Heart left ventricle (tissue), 13 donors: ENCODE measurements around the gene ETDA.
"Not testable (repeated sequence)": the region's sequence is repeated elsewhere in the genome, so short reads cannot be mapped to it uniquely, and the experiment has no call there.

ENCODE experiments used
- POLR2A ChIP-seq, 2 donors: fragments of 450-650 bp; IDR thresholded peaks; one replicate each; pipeline ENCODE4 v1.6.1; 2017; ENCODE audit warnings: antibody characterized with exemption in 2 of 2, mild to moderate bottlenecking in 2 of 2, moderate library complexity in 2 of 2
- TF ChIP-seq, protein P1 (sequence below), 12 donors: fragments of 200-600 bp; sonication (generic) in 4 of 12; IDR thresholded peaks; one replicate each; pipeline versions ENCODE4 v1.5.0 to v1.8.0; 2018 to 2022; ENCODE audit warnings: antibody characterized with exemption in 12 of 12, mild to moderate bottlenecking in 5 of 12
- donor health status: ischemic (EF 13 %, LVEDD 7.1; RV severe dilation, severe dysfunction).
- donor health status: DM: no; HTN: yes; CAD: no.
- donor health status: DM: no; HTN: no; CAD: no.
- donor health status: ischemic (EF 25% LVEDD 6.9; RV normal size, moderate dysfunction).
- donor health status: ischemic (EF 25% LVEDD 5.7; RV mildly dilated, moderate dysfunction).
- donor health status: ischemic (EF 35%, LVEDD 5.7; RV mildly dilated, moderate dysfunction).
- donor health status: nonischemic (EF 11% LVEDD 7.7; RV severe dilation, severe dysfunction).
- donor health status: DM: yes; HTN: yes; CAD: no.
- donor health status: PGD.
- donor health status: ischemic (EF 29% LVEDD 5.4; RV normal size, mild dysfunction).
- donor health status: nonischemic (EF 23%, LVEDD 6.1; RV moderate dilation, normal function).

DNA sequence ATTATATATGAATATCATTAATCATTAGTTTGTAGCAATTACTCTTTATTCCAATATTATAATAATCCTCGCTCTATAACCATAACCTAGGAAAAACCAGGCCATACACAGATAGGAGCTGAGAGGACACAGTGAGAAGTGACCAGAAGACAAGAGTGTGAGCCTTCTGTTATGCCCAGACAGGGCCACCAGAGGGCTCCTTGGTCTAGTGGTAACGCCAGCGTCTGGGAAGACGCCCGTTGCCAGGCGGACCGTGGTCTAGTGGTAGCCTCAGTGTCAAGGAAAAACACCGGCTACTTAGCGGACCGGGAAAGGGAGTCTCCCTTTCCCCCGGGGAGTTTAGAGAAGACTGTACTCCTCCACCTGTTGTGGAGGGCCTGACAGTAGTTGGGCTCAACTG, 45.4 kb upstream of the ETDA start:
- TF ChIP-seq, protein P1, sequence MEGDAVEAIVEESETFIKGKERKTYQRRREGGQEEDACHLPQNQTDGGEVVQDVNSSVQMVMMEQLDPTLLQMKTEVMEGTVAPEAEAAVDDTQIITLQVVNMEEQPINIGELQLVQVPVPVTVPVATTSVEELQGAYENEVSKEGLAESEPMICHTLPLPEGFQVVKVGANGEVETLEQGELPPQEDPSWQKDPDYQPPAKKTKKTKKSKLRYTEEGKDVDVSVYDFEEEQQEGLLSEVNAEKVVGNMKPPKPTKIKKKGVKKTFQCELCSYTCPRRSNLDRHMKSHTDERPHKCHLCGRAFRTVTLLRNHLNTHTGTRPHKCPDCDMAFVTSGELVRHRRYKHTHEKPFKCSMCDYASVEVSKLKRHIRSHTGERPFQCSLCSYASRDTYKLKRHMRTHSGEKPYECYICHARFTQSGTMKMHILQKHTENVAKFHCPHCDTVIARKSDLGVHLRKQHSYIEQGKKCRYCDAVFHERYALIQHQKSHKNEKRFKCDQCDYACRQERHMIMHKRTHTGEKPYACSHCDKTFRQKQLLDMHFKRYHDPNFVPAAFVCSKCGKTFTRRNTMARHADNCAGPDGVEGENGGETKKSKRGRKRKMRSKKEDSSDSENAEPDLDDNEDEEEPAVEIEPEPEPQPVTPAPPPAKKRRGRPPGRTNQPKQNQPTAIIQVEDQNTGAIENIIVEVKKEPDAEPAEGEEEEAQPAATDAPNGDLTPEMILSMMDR (IDR thresholded peaks at IDR 0.05), result peak in 8 of 12 donors; percentile 19 to 44 (median 32)
- TF ChIP-seq POLR2A (IDR thresholded peaks at IDR 0.05), result not testable (repeated sequence)
